Fibroblast of lung (primary cell): Measurements from ENCODE around the gene CFLAR. TPM values are rescaled to one million over a fixed set of nuclear protein-coding genes. Genes with fewer than 3 reads are reported as not detected.
"Not testable (repeated sequence)": the region's sequence is repeated elsewhere in the genome, so short reads cannot be mapped to it uniquely, and the experiment has no call there.

Experiments
- DNase-seq, 2 donors: peaks; one replicate each; pipeline versions ENCODE4 v3.0.0 to v3.0.0-alpha.2; 2010; ENCODE audit warnings: low read depth in 2 of 2
- H2AFZ ChIP-seq: 2 replicates; pipeline ENCODE4 v1.5.1; 2012; ENCODE audit warnings: low read length, control low read depth, inconsistent platforms
- H3K27ac ChIP-seq: 2 replicates; pipeline ENCODE4 v1.5.1; 2011; ENCODE audit warnings: low read length, control low read depth; ENCODE audit not compliant: insufficient read depth
- H3K27me3 ChIP-seq: 2 replicates; pipeline ENCODE4 v1.5.1; 2011; ENCODE audit warnings: mild to moderate bottlenecking, low read length; ENCODE audit not compliant: control insufficient read depth, insufficient read depth
- H3K36me3 ChIP-seq: 2 replicates; pipeline ENCODE4 v1.5.1; 2011; ENCODE audit warnings: low read length; ENCODE audit not compliant: control insufficient read depth, insufficient read depth
- H3K4me1 ChIP-seq: 2 replicates; pipeline ENCODE4 v1.5.1; 2011; ENCODE audit warnings: low read length; ENCODE audit not compliant: control insufficient read depth, insufficient read depth; ENCODE audit errors: extremely low read depth
- H3K4me2 ChIP-seq: 2 replicates; pipeline ENCODE4 v1.5.1; 2011; ENCODE audit warnings: low read length, control low read depth; ENCODE audit not compliant: insufficient read depth; ENCODE audit errors: extremely low read depth
- H3K4me3 ChIP-seq, 4 experiments: fragments of 200-600 bp in 1 of 4; sonication (generic) in 1 of 4; replicated peaks in 1 of 4; 2 replicates each; pipeline ENCODE4 v1.5.1; 2011 to 2016; ENCODE audit warnings: low read length in 4 of 4, low read depth in 3 of 4, mild to moderate bottlenecking in 3 of 4, control low read depth in 2 of 4, inconsistent platforms in 1 of 4, mixed read lengths in 1 of 4; ENCODE audit not compliant: insufficient read depth in 1 of 4; ENCODE audit errors: control extremely low read depth in 1 of 4
- H3K79me2 ChIP-seq: 2 replicates; pipeline ENCODE4 v1.5.1; 2012; ENCODE audit warnings: mild to moderate bottlenecking, low read length, inconsistent platforms; ENCODE audit not compliant: control insufficient read depth, insufficient read depth
- H3K9ac ChIP-seq: 2 replicates; pipeline ENCODE4 v1.5.1; 2011; ENCODE audit warnings: mild to moderate bottlenecking, low read length, control low read depth; ENCODE audit not compliant: insufficient read depth
- H3K9me3 ChIP-seq: 2 replicates; pipeline ENCODE4 v1.5.1; 2012; ENCODE audit warnings: low read depth, low read length; ENCODE audit not compliant: control insufficient read depth, insufficient read depth
- H4K20me1 ChIP-seq: 2 replicates; pipeline ENCODE4 v1.5.1; 2011; ENCODE audit warnings: low read length; ENCODE audit not compliant: control insufficient read depth, insufficient read depth; ENCODE audit errors: extremely low read depth
- CTCF ChIP-seq, 2 donors: IDR thresholded peaks in 1 of 2; conservative IDR thresholded peaks in 1 of 2; 1 replicate in 1 of 2; 2 replicates in 1 of 2; pipeline ENCODE4 v1.5.1; 2011 to 2012; ENCODE audit warnings: low read length in 2 of 2, control low read depth in 1 of 2, inconsistent platforms in 1 of 2, low read depth in 1 of 2, mild to moderate bottlenecking in 1 of 2
- EZH2 ChIP-seq: IDR thresholded peaks from 2 replicates; pipeline ENCODE4 v1.5.1; 2012; ENCODE audit warnings: low read length, control low read depth, mild to moderate bottlenecking; ENCODE audit errors: missing control alignments
- polyA plus RNA-seq, 2 donors: library from polyadenylated mRNA; depleted of rRNA in 1 of 2; stranded (reverse) in 1 of 2; unstranded in 1 of 2; fragments of >200 nt; gene quantifications; 2 replicates each; pipeline ENCODE4 v1.2.1, GENCODE V29; 2011 to 2012; ENCODE audit warnings: missing spikeins in 1 of 2
- total RNA-seq: library from RNA; depleted of rRNA; stranded (reverse); fragments of >200 nt; gene quantifications from 2 replicates; pipeline ENCODE4 v1.2.1, GENCODE V29; 2014

Gene CFLAR
- total and polyA plus RNA-seq, 2 donors (not counting 1 experiment from before 2014, with no cell fraction given) = 39.3 to 80.4 TPM

DNA sequence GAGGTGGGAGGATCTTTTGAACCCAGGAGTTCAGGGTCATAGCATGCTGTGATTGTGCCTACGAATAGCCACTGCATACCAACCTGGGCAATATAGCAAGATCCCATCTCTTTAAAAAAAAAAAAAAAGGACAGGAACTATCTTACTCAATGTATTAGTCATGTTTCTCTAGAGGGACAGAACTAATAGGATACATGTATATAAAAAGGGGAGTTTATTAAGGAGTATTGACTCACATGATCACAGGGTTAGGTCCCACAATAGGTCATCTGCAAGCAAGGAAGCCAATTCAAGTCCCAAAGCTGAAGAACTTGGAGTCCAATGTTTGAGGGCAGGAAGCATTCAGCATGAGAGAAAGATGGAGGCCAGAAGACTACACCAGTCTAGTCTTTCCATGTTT is 48.2 kb downstream of the CFLAR start:
- Histone ChIP-seq H4K20me1 (no peaks in the 10 kb centered on the region), H3K4me2 (no peak overlapping the region), H3K79me2 (no peaks in the 10 kb centered on the region), H3K36me3 (peaks cover 10% of the 10 kb centered on the region), H3K4me3 (no peak overlapping the region), H3K9me3 (no peaks in the 10 kb centered on the region), H3K9ac (no peak overlapping the region), H3K27ac (no peak overlapping the region), H2AFZ (no peak overlapping the region), H3K4me1 (no peaks in the 10 kb centered on the region), H3K27me3 (no peaks in the 10 kb centered on the region)
- DNase-seq = no peak
- TF ChIP-seq EZH2 (no peak), CTCF (conservative IDR thresholded peaks at IDR 0.05 in 1 of 2, IDR thresholded peaks at IDR 0.05 in 1 of 2; ENCODE audit: low read depth in 1 of 2, low read length in 2 of 2) (no peak)

GRCh38 chr2:201167546-201167945 is 51.6 kb downstream of the CFLAR start:
- Histone ChIP-seq H3K9me3 (no peaks in the 10 kb centered on the region), H3K27me3 (no peaks in the 10 kb centered on the region), H3K4me1 (no peaks in the 10 kb centered on the region), H2AFZ (no peak overlapping the region), H3K36me3 (peaks cover 7% of the 10 kb centered on the region), H3K4me3 (no peak overlapping the region), H3K27ac (no peak overlapping the region), H3K79me2 (no peaks in the 10 kb centered on the region), H4K20me1 (no peaks in the 10 kb centered on the region), H3K4me2 (no peak overlapping the region), H3K9ac (no peak overlapping the region)
- no peak for TF ChIP-seq EZH2
- TF ChIP-seq CTCF (conservative IDR thresholded peaks at IDR 0.05 in 1 of 2, IDR thresholded peaks at IDR 0.05 in 1 of 2; ENCODE audit: low read depth in 1 of 2, low read length in 2 of 2) = no peak
- DNase-seq = no peak

DNA sequence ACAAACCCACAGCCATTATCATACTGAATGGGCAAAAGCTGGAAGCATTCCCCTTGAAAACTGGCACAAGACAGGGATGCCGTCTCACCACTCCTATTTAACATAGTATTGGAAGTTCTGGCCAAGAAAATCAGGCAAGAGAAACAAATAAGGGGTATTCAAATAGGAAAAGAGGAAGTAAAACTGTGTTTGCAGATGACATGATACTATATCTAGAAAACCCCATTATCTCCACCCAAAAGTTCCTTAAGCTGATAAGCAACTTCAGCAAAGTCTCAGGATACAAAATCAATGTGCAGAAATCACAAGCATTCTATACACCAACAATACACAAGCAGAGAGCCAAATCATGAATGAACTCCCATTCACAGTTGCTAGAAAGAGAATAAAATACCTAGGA is 52.5 kb downstream of the CFLAR start:
- H3K4me3 ChIP-seq, H4K20me1 ChIP-seq, H3K36me3 ChIP-seq, H3K4me2 ChIP-seq, DNase-seq, H2AFZ ChIP-seq, H3K4me1 ChIP-seq, H3K9ac ChIP-seq, H3K27me3 ChIP-seq, H3K9me3 ChIP-seq, H3K27ac ChIP-seq, H3K79me2 ChIP-seq: not testable (repeated sequence)
